IMR-90 (cell line): ENCODE measurements around the gene TTC24. TPM values are rescaled to one million over a fixed set of nuclear protein-coding genes. Genes with fewer than 3 reads are reported as not detected.

Experiments used
- ATAC-seq: fragments of 200-7000 bp; cut with Tn5 transposase; 2 replicates; pipeline ENCODE4 v1.9.1; 2020; ENCODE audit warnings: low read depth, mild to moderate bottlenecking, moderate library complexity
- BruUV-seq: library from RNA; stranded (reverse); fragments of 400-500 nt; replicated peaks from 2 replicates; lab custom pipeline; 2021; lab: Mats Ljungman, UMichigan
- CTCF ChIA-PET: fragments of 300-600 bp; formaldehyde crosslinking; extraction: SDS; loops from one replicate; lab custom pipeline; 2021; ENCODE audit warnings: antibody characterized with exemption; lab: Yijun Ruan, JAX
- POLR2A ChIA-PET: fragments of 300-600 bp; sonication (Branson Sonifier 250); formaldehyde crosslinking; loops from one replicate; lab custom pipeline; 2022; ENCODE audit warnings: antibody characterized with exemption; ENCODE audit not compliant: unreplicated experiment; lab: Charles Lee
- DNase-seq: peaks from one replicate; pipeline ENCODE4 v3.0.0; 2013
- H2AFZ ChIP-seq: replicated peaks from 2 replicates; pipeline ENCODE3; 2013; ENCODE audit warnings: low read length, mild to moderate bottlenecking; ENCODE audit not compliant: poor library complexity
- H2AK5ac ChIP-seq: 2 replicates; pipeline ENCODE4 v1.6.1; 2013; ENCODE audit warnings: low read depth, low read length, inconsistent platforms
- H2AK9ac ChIP-seq: replicated peaks from 2 replicates; pipeline ENCODE3; 2013; ENCODE audit warnings: mild to moderate bottlenecking, low read depth, low read length, moderate library complexity; ENCODE audit not compliant: poor library complexity
- H2BK120ac ChIP-seq: 2 replicates; pipeline ENCODE4 v1.6.1; 2013; ENCODE audit warnings: low read depth, low read length, inconsistent platforms
- H2BK15ac ChIP-seq: 3 replicates; pipeline ENCODE4 v1.6.1; 2013; ENCODE audit warnings: low read depth, low read length, inconsistent platforms
- H2BK20ac ChIP-seq: 2 replicates; pipeline ENCODE4 v1.6.1; 2013; ENCODE audit warnings: low read depth, mild to moderate bottlenecking, inconsistent platforms, low read length, moderate library complexity
- H2BK5ac ChIP-seq: 2 replicates; pipeline ENCODE4 v1.6.1; 2013; ENCODE audit warnings: mild to moderate bottlenecking, low read depth, low read length, inconsistent platforms; ENCODE audit not compliant: poor library complexity, severe bottlenecking
- H3K14ac ChIP-seq: replicated peaks from 2 replicates; pipeline ENCODE4 v1.6.1; 2013; ENCODE audit warnings: low read depth, low read length, inconsistent platforms
- H3K18ac ChIP-seq: 2 replicates; pipeline ENCODE4 v1.6.1; 2013; ENCODE audit warnings: low read depth, low read length, control low read depth
- H3K23ac ChIP-seq: 2 replicates; pipeline ENCODE4 v1.6.1; 2013; ENCODE audit warnings: low read depth, low read length, inconsistent platforms
- H3K27ac ChIP-seq: 2 replicates; pipeline ENCODE4 v1.5.1; 2013; ENCODE audit warnings: mild to moderate bottlenecking, control low read depth, low read length; ENCODE audit not compliant: insufficient read depth
- H3K27me3 ChIP-seq: 2 replicates; pipeline ENCODE4 v1.6.1; 2013; ENCODE audit warnings: low read length; ENCODE audit not compliant: control insufficient read depth, insufficient read depth
- H3K36me3 ChIP-seq: 2 replicates; pipeline ENCODE4 v1.6.1; 2013; ENCODE audit warnings: low read length, mixed read lengths; ENCODE audit not compliant: control insufficient read depth, insufficient read depth
- H3K4ac ChIP-seq: 2 replicates; pipeline ENCODE4 v1.6.1; 2013; ENCODE audit warnings: low read depth, low read length, inconsistent platforms
- H3K4me1 ChIP-seq: 2 replicates; pipeline ENCODE4 v1.6.1; 2013; ENCODE audit warnings: low read length, mixed read lengths; ENCODE audit not compliant: control insufficient read depth, insufficient read depth
- H3K4me2 ChIP-seq: 2 replicates; pipeline ENCODE4 v1.6.1; 2013; ENCODE audit warnings: low read depth, mild to moderate bottlenecking, control low read depth, low read length, moderate library complexity
- H3K4me3 ChIP-seq: 2 replicates; pipeline ENCODE4 v1.5.1; 2013; ENCODE audit warnings: low read depth, mild to moderate bottlenecking, control low read depth, low read length, moderate library complexity; ENCODE audit not compliant: insufficient read depth
- H3K56ac ChIP-seq: 2 replicates; pipeline ENCODE4 v1.6.1; 2013; ENCODE audit warnings: low read length, inconsistent platforms; ENCODE audit not compliant: insufficient read depth; ENCODE audit errors: extremely low read depth
- H3K79me1 ChIP-seq, 2 experiments: 2 replicates each; pipeline ENCODE4 v1.6.1; 2013; ENCODE audit warnings: low read length in 2 of 2, inconsistent platforms in 1 of 2, low read depth in 1 of 2
- H3K9ac ChIP-seq: 2 replicates; pipeline ENCODE4 v1.6.1; 2013; ENCODE audit warnings: low read depth, low read length, control low read depth
- H3K9me1 ChIP-seq: 2 replicates; pipeline ENCODE4 v1.6.1; 2013; ENCODE audit warnings: low read length, inconsistent platforms; ENCODE audit not compliant: insufficient read depth
- H3K9me3 ChIP-seq: 2 replicates; pipeline ENCODE4 v1.6.1; 2013; ENCODE audit warnings: low read length; ENCODE audit not compliant: control insufficient read depth, insufficient read depth
- H4K20me1 ChIP-seq: 2 replicates; pipeline ENCODE4 v1.6.1; 2013; ENCODE audit warnings: low read length, inconsistent platforms; ENCODE audit not compliant: insufficient read depth
- H4K5ac ChIP-seq: 2 replicates; pipeline ENCODE4 v1.6.1; 2013; ENCODE audit warnings: mild to moderate bottlenecking, low read depth, low read length, control low read depth
- H4K8ac ChIP-seq, 2 experiments: 2 replicates each; pipeline ENCODE4 v1.6.1; 2013; ENCODE audit warnings: low read depth in 2 of 2, low read length in 2 of 2, control low read depth in 1 of 2, inconsistent platforms in 1 of 2
- H4K91ac ChIP-seq: 2 replicates; pipeline ENCODE4 v1.6.1; 2013; ENCODE audit warnings: low read depth, low read length, inconsistent platforms; ENCODE audit not compliant: insufficient read depth
- BHLHE40 ChIP-seq: fragments of 150-350 bp; IDR thresholded peaks from 2 replicates; pipeline ENCODE4 v1.6.1; 2016; ENCODE audit warnings: mild to moderate bottlenecking, low read depth, low read length
- CEBPB ChIP-seq: IDR thresholded peaks from 2 replicates; pipeline ENCODE4 v1.6.1; 2012; ENCODE audit warnings: low read depth, low read length, improper control_type of control experiment
- CHD1 ChIP-seq: IDR thresholded peaks from 2 replicates; pipeline ENCODE4 v1.6.1; 2012; ENCODE audit warnings: low read depth, low read length, improper control_type of control experiment
- FOS ChIP-seq: fragments of 150-350 bp; IDR thresholded peaks from 2 replicates; pipeline ENCODE4 v1.6.1; 2016; ENCODE audit warnings: low read depth, low read length
- MAFK ChIP-seq: IDR thresholded peaks from 2 replicates; pipeline ENCODE4 v1.6.1; 2012; ENCODE audit warnings: low read depth, low read length, improper control_type of control experiment
- MAZ ChIP-seq: IDR thresholded peaks from 2 replicates; pipeline ENCODE4 v1.6.1; 2012; ENCODE audit warnings: low read depth, mild to moderate bottlenecking, low read length, improper control_type of control experiment, moderate library complexity, borderline replicate concordance
- POLR2A ChIP-seq: IDR thresholded peaks from 2 replicates; pipeline ENCODE4 v1.6.1; 2012; ENCODE audit warnings: mild to moderate bottlenecking, low read depth, low read length
- RCOR1 ChIP-seq: IDR thresholded peaks from 2 replicates; pipeline ENCODE4 v1.6.1; 2012; ENCODE audit warnings: mild to moderate bottlenecking, low read length, improper control_type of control experiment; ENCODE audit not compliant: insufficient replicate concordance
- SMC3 ChIP-seq: fragments of 150-350 bp; IDR thresholded peaks from 2 replicates; pipeline ENCODE4 v1.6.1; 2016; ENCODE audit warnings: low read depth, mild to moderate bottlenecking, antibody characterized with exemption, low read length, moderate library complexity
- WGBS, 2 experiments: methylation state at CpG; one replicate each; pipeline versions ENCODE4 v1.1.5 to v1.1.7; 2013; ENCODE audit warnings: missing lambda C conversion rate in 2 of 2; ENCODE audit not compliant: insufficient read length in 1 of 2; ENCODE audit errors: extremely low coverage in 2 of 2; 5-methylcytosine and 5-hydroxymethylcytosine counted together
- dilution Hi-C: fragments of 300-500 bp; cut with HindIII; formaldehyde crosslinking; loops from one replicate; pipeline ENCODE4 v1.14.3; 2018; ENCODE audit warnings: low sequenced_read_pairs; ENCODE audit not compliant: unreplicated experiment
- in situ Hi-C: fragments of 300-500 bp; cut with MboI; formaldehyde crosslinking; loops from 3 replicates; pipeline ENCODE4 v1.14.3; 2019; ENCODE audit warnings: low sequenced_read_pairs, inconsistent platforms, mixed read lengths
- intact Hi-C: fragments of 100-400 bp; cut with micrococcal nuclease; formaldehyde crosslinking; loops from 2 replicates; pipeline ENCODE4 v1.10.0; 2022
- polyA plus RNA-seq, 3 experiments: library from polyadenylated mRNA; depleted of rRNA; stranded (reverse); fragments of >200 nt; gene quantifications; 2 replicates each; pipeline ENCODE4 v1.2.3, GENCODE V29; 2012; ENCODE audit warnings: low replicate concordance in 1 of 3
- total RNA-seq: library from RNA; depleted of rRNA; stranded (reverse); fragments of >200 nt; gene quantifications from 2 replicates; pipeline ENCODE4 v1.2.3, GENCODE V29; 2012
- TF ChIP-seq, protein P1 (sequence below): fragments of 150-350 bp; IDR thresholded peaks from 2 replicates; pipeline ENCODE4 v1.6.1; 2017; ENCODE audit warnings: mild to moderate bottlenecking, antibody characterized with exemption, low read length, low read depth
- TF ChIP-seq, protein P2 (sequence below): fragments of 150-350 bp; IDR thresholded peaks from 2 replicates; pipeline ENCODE4 v1.6.1; 2016; ENCODE audit warnings: low read depth, mild to moderate bottlenecking, low read length, moderate library complexity, borderline replicate concordance
- TF ChIP-seq, protein P3 (sequence below): conservative IDR thresholded peaks from 2 replicates; pipeline ENCODE4 v1.5.1; 2012; ENCODE audit warnings: mild to moderate bottlenecking, low read depth, low read length, improper control_type of control experiment

TTC24 gene
- total and polyA plus RNA-seq, 2 of the 4 experiments (the other 2 are of a cell fraction), result not detected

DNA sequence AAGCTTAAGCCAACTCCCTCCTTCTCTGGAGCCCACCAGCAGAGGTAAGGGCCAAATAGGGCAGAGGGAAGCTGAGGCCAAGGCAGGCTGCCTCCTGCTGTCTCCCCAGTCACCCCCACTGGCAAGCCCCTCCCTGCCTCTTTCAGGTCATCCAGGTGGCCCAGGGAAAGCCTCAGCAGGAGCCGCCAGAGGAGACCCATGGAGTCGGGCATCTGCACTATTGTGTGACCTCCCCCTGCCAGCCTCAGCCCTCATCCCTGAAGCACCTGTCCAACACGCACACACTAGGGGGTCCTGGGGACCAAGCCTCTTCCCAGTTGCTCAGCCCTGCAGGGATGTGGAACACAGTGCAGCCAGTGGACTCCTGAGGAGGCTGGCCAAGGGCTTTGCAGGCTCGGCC, 6.8 kb downstream of the TTC24 start:
- intact Hi-C loops, result no loop called here

More for the DNA sequence above, 6.8 kb downstream of the TTC24 start:
- dilution Hi-C loops (no loop called here), in situ Hi-C loops (no loop called here)
- no peak overlapping the region for H4K91ac ChIP-seq
- no peak overlapping the region for H2BK15ac ChIP-seq
- CTCF ChIA-PET, result no interaction called here
- 86% methylated on average over 1 of the region's 4 CpGs; no CpG with 5 or more reads in 1 of the 2 experiments for WGBS, 2 experiments
- no peak overlapping the region for H2AK5ac ChIP-seq
- no peak overlapping the region for H3K4me2 ChIP-seq
- ATAC-seq, result no peak
- BruUV-seq, result no TSS peak
- H2BK120ac ChIP-seq, result no peak overlapping the region
- no peak overlapping the region for H3K18ac ChIP-seq
- H3K4ac ChIP-seq, result no peak overlapping the region
- no peak overlapping the region for H2AFZ ChIP-seq
- no peak overlapping the region for H3K27ac ChIP-seq
- H2AK9ac ChIP-seq, result no peak overlapping the region
- H3K9me1 ChIP-seq, result peaks cover 3% of the 10 kb centered on the region; the same call in 1 of the 2 replicates
- no peak overlapping the region for H3K14ac ChIP-seq
- H3K36me3 ChIP-seq, result no peaks in the 10 kb centered on the region
- H3K4me3 ChIP-seq, result no peak overlapping the region
- no peak for DNase-seq
- no peak overlapping the region for H3K9ac ChIP-seq
- H3K79me1 ChIP-seq, result peaks cover 0 to 2% of the 10 kb centered on the region in 2 experiments; a peak in 1 of 4 replicates
- H4K20me1 ChIP-seq, result no peaks in the 10 kb centered on the region
- H2BK5ac ChIP-seq, result no peak overlapping the region
- peaks cover 15% of the 10 kb centered on the region for H3K27me3 ChIP-seq
- POLR2A ChIA-PET, result no interaction called here
- TF ChIP-seq, protein P1, sequence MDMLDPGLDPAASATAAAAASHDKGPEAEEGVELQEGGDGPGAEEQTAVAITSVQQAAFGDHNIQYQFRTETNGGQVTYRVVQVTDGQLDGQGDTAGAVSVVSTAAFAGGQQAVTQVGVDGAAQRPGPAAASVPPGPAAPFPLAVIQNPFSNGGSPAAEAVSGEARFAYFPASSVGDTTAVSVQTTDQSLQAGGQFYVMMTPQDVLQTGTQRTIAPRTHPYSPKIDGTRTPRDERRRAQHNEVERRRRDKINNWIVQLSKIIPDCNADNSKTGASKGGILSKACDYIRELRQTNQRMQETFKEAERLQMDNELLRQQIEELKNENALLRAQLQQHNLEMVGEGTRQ, result no peak
- TF ChIP-seq CEBPB (no peak), MAFK (no peak), POLR2A (no peak), BHLHE40 (no peak), RCOR1 (no peak), FOS (no peak), MAZ (no peak), SMC3 (no peak), CHD1 (no peak)
- TF ChIP-seq, protein P2, sequence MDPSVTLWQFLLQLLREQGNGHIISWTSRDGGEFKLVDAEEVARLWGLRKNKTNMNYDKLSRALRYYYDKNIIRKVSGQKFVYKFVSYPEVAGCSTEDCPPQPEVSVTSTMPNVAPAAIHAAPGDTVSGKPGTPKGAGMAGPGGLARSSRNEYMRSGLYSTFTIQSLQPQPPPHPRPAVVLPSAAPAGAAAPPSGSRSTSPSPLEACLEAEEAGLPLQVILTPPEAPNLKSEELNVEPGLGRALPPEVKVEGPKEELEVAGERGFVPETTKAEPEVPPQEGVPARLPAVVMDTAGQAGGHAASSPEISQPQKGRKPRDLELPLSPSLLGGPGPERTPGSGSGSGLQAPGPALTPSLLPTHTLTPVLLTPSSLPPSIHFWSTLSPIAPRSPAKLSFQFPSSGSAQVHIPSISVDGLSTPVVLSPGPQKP, result no peak
- TF ChIP-seq, protein P3, sequence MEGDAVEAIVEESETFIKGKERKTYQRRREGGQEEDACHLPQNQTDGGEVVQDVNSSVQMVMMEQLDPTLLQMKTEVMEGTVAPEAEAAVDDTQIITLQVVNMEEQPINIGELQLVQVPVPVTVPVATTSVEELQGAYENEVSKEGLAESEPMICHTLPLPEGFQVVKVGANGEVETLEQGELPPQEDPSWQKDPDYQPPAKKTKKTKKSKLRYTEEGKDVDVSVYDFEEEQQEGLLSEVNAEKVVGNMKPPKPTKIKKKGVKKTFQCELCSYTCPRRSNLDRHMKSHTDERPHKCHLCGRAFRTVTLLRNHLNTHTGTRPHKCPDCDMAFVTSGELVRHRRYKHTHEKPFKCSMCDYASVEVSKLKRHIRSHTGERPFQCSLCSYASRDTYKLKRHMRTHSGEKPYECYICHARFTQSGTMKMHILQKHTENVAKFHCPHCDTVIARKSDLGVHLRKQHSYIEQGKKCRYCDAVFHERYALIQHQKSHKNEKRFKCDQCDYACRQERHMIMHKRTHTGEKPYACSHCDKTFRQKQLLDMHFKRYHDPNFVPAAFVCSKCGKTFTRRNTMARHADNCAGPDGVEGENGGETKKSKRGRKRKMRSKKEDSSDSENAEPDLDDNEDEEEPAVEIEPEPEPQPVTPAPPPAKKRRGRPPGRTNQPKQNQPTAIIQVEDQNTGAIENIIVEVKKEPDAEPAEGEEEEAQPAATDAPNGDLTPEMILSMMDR, result no peak
- no peak overlapping the region for H3K56ac ChIP-seq
- no peaks in the 10 kb centered on the region for H3K9me3 ChIP-seq
- no peak overlapping the region for H4K8ac ChIP-seq
- H4K5ac ChIP-seq, result no peak overlapping the region
- H3K4me1 ChIP-seq, result no peaks in the 10 kb centered on the region
- no peak overlapping the region for H3K23ac ChIP-seq
- H2BK20ac ChIP-seq, result no peak overlapping the region
